KOPT-K1 (cell line): ENCODE measurements around the gene GJC2.

ENCODE experiments used
- H3K27ac ChIP-seq: fragments of 200-600 bp; sonication (generic); 2 replicates; pipeline ENCODE4 v1.5.1; 2016; ENCODE audit warnings: antibody characterized with exemption, mild to moderate bottlenecking, low read depth, low read length; ENCODE audit not compliant: poor library complexity, severe bottlenecking
- H3K36me3 ChIP-seq: fragments of 200-600 bp; sonication (generic); 2 replicates; pipeline ENCODE4 v1.5.1; 2017; ENCODE audit warnings: antibody characterized with exemption, mild to moderate bottlenecking, low read length, moderate library complexity; ENCODE audit not compliant: insufficient read depth
- H3K9me3 ChIP-seq: fragments of 200-600 bp; sonication (generic); 2 replicates; pipeline ENCODE4 v1.5.1; 2017; ENCODE audit warnings: antibody characterized with exemption, low read length, mild to moderate bottlenecking; ENCODE audit not compliant: insufficient read depth, poor library complexity, severe bottlenecking

Gene GJC2

GRCh38 chr1:228155596-228156514, 6.1 kb downstream of the GJC2 start:
- H3K9me3 ChIP-seq = no peaks in the 10 kb centered on the region

GRCh38 chr1:228156515-228156881, 6.8 kb downstream of the GJC2 start:
- H3K27ac ChIP-seq = peak overlapping the region; percentile 12
- peaks cover 9% of the 10 kb centered on the region; the same call in 1 of the 2 replicates for H3K36me3 ChIP-seq
- no peaks in the 10 kb centered on the region for H3K9me3 ChIP-seq

More at GRCh38 chr1:228155596-228156514, 6.1 kb downstream of the GJC2 start:
- Histone ChIP-seq H3K36me3 (peaks cover 10% of the 10 kb centered on the region; the same call in 1 of the 2 replicates), H3K27ac (peak overlapping the region; percentile 12)

GRCh38 chr1:228156941-228157728, 7.4 kb downstream of the GJC2 start:
- peak overlapping the region; percentile 19 for H3K27ac ChIP-seq
- no peaks in the 10 kb centered on the region for H3K9me3 ChIP-seq
- H3K36me3 ChIP-seq = 0 out of 2 replicates have a peak, but pooled peaks cover 3% of the 10 kb centered on the region

GRCh38 chr1:228157729-228158126, 8.0 kb downstream of the GJC2 start:
- Histone ChIP-seq H3K27ac (no peak overlapping the region), H3K36me3 (no peaks in the 10 kb centered on the region)

GRCh38 chr1:228158151-228159007, 8.6 kb downstream of the GJC2 start:
- Histone ChIP-seq H3K36me3 (no peaks in the 10 kb centered on the region), H3K27ac (no peak overlapping the region), H3K9me3 (no peaks in the 10 kb centered on the region)

More at GRCh38 chr1:228157729-228158126, 8.0 kb downstream of the GJC2 start:
- H3K9me3 ChIP-seq = no peaks in the 10 kb centered on the region

- H3K36me3 ChIP-seq = no peaks in the 10 kb centered on the region
- no peaks in the 10 kb centered on the region for H3K9me3 ChIP-seq
- no peak overlapping the region for H3K27ac ChIP-seq
Measured at GRCh38 chr1:228159008-228159665, 9.4 kb downstream of the GJC2 start.

GRCh38 chr1:228160201-228160761, 10.6 kb downstream of the GJC2 start:
- Histone ChIP-seq H3K27ac (no peak overlapping the region), H3K9me3 (no peaks in the 10 kb centered on the region), H3K36me3 (no peaks in the 10 kb centered on the region)

GRCh38 chr1:228161362-228161761, 11.6 kb downstream of the GJC2 start:
- no peaks in the 10 kb centered on the region for H3K9me3 ChIP-seq
- H3K36me3 ChIP-seq = no peaks in the 10 kb centered on the region
- H3K27ac ChIP-seq = no peak overlapping the region

GRCh38 chr1:228161866-228162265, 12.1 kb downstream of the GJC2 start:
- no peaks in the 10 kb centered on the region for H3K36me3 ChIP-seq
- H3K27ac ChIP-seq = peak overlapping the region; percentile 20
- H3K9me3 ChIP-seq = no peaks in the 10 kb centered on the region

- Histone ChIP-seq H3K9me3 (no peaks in the 10 kb centered on the region), H3K36me3 (no peaks in the 10 kb centered on the region), H3K27ac (peak overlapping the region; percentile 20)
Measured at GRCh38 chr1:228162286-228163006, 12.7 kb downstream of the GJC2 start.

GRCh38 chr1:228163007-228163753, 13.4 kb downstream of the GJC2 start:
- no peaks in the 10 kb centered on the region for H3K9me3 ChIP-seq
- peak overlapping the region; percentile 20 for H3K27ac ChIP-seq
- H3K36me3 ChIP-seq = no peaks in the 10 kb centered on the region; the same call in 1 of the 2 replicates

- H3K36me3 ChIP-seq = no peaks in the 10 kb centered on the region; the same call in 1 of the 2 replicates
- H3K9me3 ChIP-seq = no peaks in the 10 kb centered on the region
- no peak overlapping the region for H3K27ac ChIP-seq
Measured at GRCh38 chr1:228163776-228164519, 14.2 kb downstream of the GJC2 start.
